ENCODE data around the gene AURKB.
"Not testable (repeated sequence)": the region's sequence is repeated elsewhere in the genome, so short reads cannot be mapped to it uniquely, and the experiment has no call there.

AURKB gene

GRCh38 chr17:8224891-8225812 lies 14.8 kb upstream of the AURKB start:
- no peak for DNase-seq

GRCh38 chr17:8223356-8224126 lies 13.2 kb upstream of the AURKB start:
- DNase-seq = peak; percentile 31

GRCh38 chr17:8222630-8223355 lies 12.4 kb upstream of the AURKB start:
- DNase-seq = peak; percentile 80

GRCh38 chr17:8222380-8222629 lies 11.9 kb upstream of the AURKB start:
- DNase-seq = no peak

- DNase-seq = peak; percentile 85
These were observed 11.4 kb upstream of the AURKB start for GRCh38 chr17:8221663-8222379.

GRCh38 chr17:8220783-8221662 lies 10.6 kb upstream of the AURKB start:
- DNase-seq = peak; percentile 78

GRCh38 chr17:8214000-8214399 lies 3.6 kb upstream of the AURKB start:
- DNase-seq = not testable (repeated sequence)

- DNase-seq = no peak
These were observed 2.2 kb upstream of the AURKB start for GRCh38 chr17:8212312-8213180.

- DNase-seq = no peak
These were observed 535 bp upstream of the AURKB start for GRCh38 chr17:8210761-8211458.

GRCh38 chr17:8206536-8206935 lies 3.8 kb downstream of the AURKB start:
- no peak for DNase-seq

GRCh38 chr17:8204761-8205555 lies 5.4 kb downstream of the AURKB start:
- no peak for DNase-seq

- no peak for DNase-seq
These were observed 18.1 kb downstream of the AURKB start for GRCh38 chr17:8192070-8192815.

GRCh38 chr17:8190506-8190905 lies 19.9 kb downstream of the AURKB start:
- DNase-seq = no peak

- peak; percentile 89 for DNase-seq
These were observed 20.5 kb downstream of the AURKB start, which contains the start of gene BORCS6 for GRCh38 chr17:8189711-8190477. TSS of gene BORCS6 (minus strand) at chr17:8190180. CDS start at chr17:8190140, 40 bp downstream.

- no peak for DNase-seq
These were observed 21.2 kb downstream of the AURKB start for GRCh38 chr17:8189041-8189710.

GRCh38 chr17:8188263-8188839 lies 22.0 kb downstream of the AURKB start:
- no peak for DNase-seq

Data from T-helper 9 cell (primary cell).